GM21619 (cell line): ENCODE results near the gene PPM1N.
"Not testable (repeated sequence)": the region's sequence is repeated elsewhere in the genome, so short reads cannot be mapped to it uniquely, and the experiment has no call there.

Experiments used
- ATAC-seq: cut with Tn5 transposase; IDR thresholded peaks from one replicate; pipeline ENCODE4 v1.9.1; 2021; ENCODE audit not compliant: unreplicated experiment

The PPM1N gene

DNA sequence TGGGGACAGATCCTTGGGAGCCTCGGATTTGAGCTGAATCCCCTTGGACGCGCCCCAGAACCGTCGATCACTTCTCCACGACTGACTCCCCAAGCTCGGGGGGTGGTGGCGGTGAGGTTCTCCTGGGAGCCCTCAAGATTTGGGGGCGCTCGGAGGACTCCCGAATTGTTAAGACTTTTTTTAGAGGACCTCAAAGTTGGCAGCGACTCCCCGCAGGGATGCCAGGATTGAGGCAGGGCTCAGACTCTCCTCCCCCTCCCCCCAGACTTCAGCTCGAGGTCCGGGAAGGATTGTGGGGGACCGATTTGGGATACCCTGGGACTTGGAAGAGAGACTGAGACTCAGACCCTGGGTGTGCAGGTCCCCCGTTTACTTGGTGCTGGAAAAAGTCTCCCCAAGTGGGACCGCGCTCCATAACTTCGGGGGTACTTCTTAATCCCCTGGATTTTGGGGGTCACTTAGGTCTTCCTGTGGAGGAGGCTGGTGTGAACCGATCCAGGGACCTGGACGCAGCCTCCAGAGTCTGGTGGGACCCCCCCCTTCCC, 9.7 kb downstream of the PPM1N start:
- ATAC-seq = no peak

DNA sequence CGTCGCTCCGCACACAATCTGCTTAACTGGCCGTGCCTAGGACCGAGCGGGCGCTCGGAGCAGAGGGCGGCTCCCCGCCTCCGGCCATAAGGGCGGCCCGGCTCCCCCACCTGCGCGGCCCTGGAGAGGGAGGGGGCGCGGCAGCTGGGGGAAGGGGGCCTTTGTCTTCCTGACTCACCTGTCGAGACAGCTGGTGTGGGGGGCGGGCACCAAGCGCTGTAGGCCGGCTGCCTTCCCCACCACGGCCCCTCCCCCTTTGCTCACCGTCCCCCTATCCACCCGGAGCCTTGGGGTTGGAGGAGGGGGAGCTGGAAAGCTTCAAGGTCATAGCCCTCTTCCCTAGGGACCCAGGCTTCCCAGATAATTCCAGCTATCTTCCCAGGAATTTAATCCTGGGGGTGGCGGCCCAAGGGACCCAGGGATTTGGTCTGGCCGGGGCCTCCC, 10.2 kb downstream of the PPM1N start:
- no peak for ATAC-seq

GRCh38 chr19:45508861-45509691, 10.8 kb downstream of the PPM1N start:
- no peak for ATAC-seq

DNA sequence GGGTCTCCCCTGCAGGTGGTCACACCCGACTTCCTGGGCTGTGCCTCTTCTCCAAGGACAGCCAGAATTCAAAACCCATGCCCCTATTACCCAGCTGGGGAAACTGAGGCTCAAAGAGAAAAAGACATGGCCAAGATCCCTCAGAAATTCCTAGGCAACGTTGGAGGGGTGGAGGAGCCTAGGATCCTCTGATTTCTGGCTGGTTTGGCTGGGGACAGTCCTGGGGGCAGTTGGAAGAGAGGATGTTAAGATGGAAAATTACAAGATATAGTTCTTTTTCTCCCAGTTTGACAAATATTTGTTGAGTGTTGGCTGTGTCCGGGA, 11.4 kb downstream of the PPM1N start:
- no peak for ATAC-seq

DNA sequence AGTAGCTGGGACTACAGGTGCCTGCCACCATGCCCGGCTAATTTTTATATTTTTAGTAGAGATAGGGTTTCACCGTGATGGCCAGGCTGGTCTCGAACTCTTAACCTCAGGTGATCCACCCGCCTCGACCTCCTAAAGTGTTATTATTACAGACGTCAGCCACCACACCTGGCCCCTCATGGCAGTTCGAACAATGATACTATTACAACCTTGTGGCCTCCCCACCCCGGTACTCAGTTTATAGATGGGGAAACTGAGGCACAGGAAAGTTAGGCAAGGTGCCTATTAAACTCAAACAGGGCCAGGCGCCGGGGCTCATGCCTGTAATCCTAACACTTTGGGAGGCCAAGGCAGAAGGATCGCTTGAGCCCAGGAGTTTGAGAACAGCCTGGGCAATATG, 12.1 kb downstream of the PPM1N start:
- ATAC-seq = not testable (repeated sequence)

GRCh38 chr19:45511074-45511473, 12.8 kb downstream of the PPM1N start:
- ATAC-seq = no peak

DNA sequence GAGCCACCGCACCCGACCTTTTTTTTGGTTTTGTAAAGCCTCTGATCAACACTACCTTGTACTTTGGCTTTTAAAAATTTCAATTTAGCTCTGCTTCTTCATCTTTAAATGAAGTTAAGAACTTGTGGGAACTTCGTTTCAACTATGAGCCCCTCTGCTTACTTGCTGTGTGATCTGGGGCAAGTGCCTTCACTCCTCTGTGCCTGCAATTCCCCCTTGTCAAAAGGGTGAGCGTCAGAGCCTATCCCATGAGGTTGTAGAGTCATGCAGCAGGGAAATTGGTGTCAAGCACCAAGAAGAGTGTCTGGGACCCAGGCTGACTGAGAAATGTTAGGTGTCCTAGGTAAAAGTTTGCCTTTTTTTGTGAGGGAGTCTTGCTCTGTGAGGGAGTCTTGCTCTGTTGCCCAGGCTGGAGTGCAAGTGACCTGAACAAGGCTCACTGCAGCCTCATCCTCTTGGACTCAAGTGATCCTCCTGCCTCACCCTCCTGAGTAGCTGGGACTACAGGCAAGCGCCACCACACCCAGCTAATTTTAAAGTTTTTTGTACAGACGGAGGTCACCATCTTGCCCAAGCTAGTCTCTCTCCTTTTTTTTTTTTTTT, 14.7 kb downstream of the PPM1N start:
- ATAC-seq = no peak

GRCh38 chr19:45514376-45515051, 16.3 kb downstream of the PPM1N start:
- no peak for ATAC-seq

DNA sequence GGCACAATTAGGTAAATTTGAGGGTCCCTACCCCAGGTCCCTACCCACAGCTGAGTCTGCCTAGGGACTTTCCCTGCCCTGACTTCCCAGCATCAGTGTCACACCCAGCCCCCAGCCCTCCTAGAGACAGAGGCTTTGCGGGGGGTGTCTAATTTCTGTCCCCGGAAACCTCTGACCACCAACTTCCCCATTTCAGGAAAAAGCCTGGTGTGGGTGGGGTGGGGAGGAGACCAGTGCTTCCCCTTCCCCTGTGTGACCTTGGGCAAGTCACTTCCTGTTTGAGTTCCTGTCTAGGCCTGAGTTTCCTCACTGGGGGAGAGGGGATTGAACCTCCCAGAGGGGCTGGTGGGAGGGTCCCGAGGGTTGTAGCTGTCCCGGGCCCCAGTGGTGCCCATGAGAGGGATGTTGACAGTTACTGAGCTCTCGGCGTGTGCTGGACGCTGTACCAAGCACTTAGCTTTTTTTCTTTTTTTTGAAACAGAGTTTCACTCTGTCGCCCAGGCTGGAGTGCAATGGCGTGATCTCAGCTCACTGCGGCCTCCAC, 16.9 kb downstream of the PPM1N start:
- ATAC-seq = no peak

DNA sequence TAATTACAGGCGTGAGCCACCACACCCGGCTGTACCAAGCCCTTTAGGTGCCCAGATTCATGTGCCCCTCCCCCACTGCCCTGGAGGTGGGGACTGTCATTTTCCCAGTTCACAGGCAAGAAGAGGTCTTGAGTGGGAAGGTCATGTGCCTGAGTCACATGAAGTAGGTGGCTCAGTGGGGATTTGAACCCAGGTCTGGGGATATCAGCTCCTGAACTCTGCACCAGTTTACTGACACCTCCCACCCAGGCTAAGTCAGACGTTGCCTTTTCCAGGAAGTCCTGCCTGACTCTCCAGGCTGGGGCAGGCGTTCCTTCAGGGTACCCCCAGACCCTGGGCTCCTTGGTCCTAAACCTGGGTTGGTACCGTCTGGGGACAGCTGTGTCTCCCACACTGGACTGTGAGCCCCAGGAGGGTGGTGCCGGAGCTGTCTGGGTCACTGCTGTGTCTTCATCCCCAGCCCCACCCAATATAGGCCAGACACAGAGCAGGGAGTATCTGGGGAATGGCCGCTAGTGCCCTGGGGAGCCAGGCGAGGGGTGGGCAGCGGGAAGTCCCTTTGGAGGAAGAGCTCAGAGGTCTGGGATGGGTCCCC, 17.7 kb downstream of the PPM1N start:
- ATAC-seq = no peak

DNA sequence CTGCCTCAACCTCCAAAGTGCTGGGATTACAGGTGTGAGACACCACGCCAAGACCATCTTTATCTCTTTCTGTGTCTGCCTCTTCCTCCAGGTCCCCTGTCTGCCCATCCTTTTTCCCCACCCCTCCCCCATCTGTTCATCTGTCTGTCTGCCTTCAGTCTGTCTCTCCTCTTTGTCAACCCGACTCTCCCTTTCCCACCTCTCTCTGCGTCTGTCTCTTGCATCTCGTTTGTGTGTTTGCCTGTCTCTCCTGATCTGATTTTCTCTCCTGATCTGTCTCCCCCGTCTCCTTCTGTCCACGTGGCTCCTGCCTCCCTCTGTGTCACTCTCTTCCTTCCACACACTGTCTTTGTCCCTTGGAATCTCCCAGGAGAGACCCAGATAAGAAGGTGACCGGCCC, 19.0 kb downstream of the PPM1N start:
- ATAC-seq = no peak

- ATAC-seq = no peak
Measured at GRCh38 chr19:45517641-45518468, 19.6 kb downstream of the PPM1N start.

GRCh38 chr19:45518469-45518826, 20.2 kb downstream of the PPM1N start:
- no peak for ATAC-seq

DNA sequence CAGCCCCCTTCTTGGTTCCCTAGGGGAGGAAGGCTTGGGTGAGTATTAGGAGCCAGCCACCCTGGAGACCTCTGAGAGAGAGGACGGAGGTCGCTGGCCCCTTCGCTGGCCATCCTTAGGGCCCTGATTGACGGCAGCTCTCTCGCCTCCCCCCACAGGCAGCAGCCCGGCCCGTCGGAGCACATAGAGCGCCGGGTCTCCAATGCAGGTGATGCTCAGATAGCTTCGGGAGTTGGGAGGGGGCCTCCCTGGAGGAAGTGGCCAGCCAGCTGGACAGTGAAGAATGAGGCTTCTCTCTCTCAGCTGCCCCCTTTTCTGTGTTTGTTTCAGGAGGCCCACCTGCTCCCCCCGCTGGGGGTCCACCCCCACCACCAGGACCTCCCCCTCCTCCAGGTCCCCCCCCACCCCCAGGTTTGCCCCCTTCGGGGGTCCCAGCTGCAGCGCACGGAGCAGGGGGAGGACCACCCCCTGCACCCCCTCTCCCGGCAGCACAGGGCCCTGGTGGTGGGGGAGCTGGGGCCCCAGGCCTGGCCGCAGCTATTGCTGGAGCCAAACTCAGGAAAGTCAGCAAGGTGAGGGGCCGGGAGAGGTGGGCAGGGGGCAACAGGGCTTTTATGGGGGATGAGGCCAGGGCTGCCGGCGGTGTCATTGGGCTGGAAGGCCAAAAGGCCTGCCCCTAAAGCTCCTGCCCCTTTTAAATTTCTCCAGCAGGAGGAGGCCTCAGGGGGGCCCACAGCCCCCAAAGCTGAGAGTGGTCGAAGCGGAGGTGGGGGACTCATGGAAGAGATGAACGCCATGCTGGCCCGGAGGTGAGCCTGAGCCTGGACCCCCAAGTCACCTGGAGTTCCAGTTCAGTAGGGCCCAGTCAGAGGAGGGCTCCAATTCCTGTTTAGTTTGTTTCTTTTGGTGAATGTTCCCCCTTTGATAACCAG, 24.0 kb downstream of the PPM1N start:
- no peak for ATAC-seq

DNA sequence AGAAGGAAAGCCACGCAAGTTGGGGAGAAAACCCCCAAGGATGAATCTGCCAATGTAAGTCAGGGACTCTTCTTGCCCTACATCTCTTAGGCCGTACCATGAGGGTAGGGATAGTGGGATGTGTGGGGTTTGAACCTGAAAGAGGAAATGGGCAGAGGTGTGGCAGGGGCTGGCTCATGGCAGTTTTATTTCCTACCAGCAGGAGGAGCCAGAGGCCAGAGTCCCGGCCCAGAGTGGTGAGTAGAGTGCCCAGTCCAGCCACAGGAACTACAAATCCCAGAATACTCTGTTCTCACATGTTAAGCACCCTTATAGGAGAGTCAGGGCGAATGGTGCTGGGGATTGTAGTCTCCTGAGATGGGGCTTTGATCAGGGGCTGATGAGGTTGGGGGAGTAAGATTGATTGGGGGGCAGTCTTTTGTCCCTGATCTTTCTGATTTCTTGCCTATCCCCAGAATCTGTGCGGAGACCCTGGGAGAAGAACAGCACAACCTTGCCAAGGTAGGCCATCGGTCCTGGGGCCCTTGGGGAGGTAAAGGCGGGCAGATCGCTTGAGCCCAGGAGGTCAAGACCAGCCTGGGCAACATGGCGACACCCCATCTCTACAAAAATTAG, 25.5 kb downstream of the PPM1N start:
- ATAC-seq = peak; percentile 63

DNA sequence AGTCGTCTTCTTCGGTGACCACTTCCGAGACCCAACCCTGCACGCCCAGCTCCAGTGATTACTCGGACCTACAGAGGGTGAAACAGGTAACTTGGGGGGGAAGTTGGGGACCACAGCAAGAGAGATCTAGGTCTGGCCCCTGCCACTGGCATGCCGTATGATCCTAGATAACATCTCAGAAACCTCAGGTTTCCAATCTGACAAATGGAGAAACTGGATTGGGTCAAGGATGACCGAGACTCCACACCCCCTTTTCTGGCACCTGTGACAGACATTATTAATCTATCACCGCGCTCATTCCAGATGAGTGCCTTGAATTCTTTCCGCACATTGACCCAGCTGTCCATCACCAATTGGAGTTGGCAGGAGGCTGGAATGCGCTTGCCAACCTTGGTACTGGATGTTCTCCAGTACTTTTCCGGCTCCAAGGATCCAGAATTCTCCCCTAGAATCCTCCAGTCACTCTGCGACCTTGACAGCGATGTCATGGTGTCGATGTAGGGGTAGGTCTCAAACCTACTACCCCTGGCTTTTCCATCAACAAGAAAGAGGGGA, 26.4 kb downstream of the PPM1N start:
- no peak for ATAC-seq

- no peak for ATAC-seq
Measured at GRCh38 chr19:45526143-45526542, 27.9 kb downstream of the PPM1N start.

GRCh38 chr19:45526971-45527370, 28.7 kb downstream of the PPM1N start:
- ATAC-seq = no peak

DNA sequence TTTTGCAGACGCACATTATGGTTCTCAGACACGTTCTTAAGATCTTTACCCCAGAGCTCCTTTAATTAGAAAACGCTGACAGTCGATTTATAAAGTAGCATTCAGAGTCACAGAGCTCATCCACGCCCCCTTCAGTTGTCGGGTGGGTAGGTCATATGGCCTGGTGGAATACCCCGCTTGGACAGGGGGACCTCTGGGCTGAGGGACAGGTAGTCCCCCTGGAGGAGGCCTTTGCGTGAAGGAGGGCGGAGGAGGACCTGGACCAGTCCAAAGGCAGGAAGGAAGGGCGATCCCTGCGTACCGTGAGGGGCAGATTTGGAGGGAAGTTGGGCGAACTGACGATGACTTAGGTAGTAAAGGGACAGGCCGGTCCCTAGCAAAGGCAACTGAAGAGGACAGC, 29.5 kb downstream of the PPM1N start:
- ATAC-seq = no peak
